ENCODE results near the gene EXOC1.
A peak's percentile ranks its signal among the peaks of the same experiment; 100 is the strongest.

EXOC1 gene

DNA sequence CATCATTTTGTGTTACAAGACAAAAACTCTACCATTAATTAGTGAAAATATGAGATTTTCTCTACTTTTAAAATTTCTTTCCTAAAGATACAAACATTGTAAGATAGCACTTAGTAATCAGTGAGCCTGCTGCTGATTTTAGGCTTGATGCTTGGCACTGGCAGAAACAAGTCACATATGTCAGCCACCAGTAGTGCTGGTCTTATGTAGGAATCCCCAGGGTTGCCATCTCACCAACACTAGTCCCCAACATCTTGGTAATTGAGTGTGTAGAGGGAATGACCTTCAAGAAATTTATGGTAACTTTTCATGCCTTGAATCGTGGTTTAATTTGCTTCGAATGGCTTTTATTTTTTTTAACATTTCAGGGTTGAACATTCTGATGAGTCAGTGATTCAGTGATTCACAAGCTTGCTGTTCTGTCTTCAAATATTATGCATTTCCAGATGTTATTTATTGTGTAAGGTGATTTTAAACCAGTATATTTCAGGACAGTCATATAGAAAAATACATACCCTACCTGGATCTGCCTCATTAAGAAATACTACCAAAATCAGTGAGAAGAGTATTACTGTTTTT is 11.9 kb downstream of the EXOC1 start:
- H3K36me3 ChIP-seq (ENCODE audit: low read length): 0 out of 2 replicates have a peak, but pooled peaks cover 3% of the 10 kb centered on the region
- H3K4me2 ChIP-seq (ENCODE audit: low read depth, low read length, poor library complexity, severe bottlenecking): no peak overlapping the region
- no peaks in the 10 kb centered on the region for H3K9me3 ChIP-seq (ENCODE audit: insufficient read depth, low read length)
- no peaks in the 10 kb centered on the region for H4K20me1 ChIP-seq (ENCODE audit: low read depth, low read length)
- no peaks in the 10 kb centered on the region for H3K27me3 ChIP-seq (ENCODE audit: low read length)
- H3K4me3 ChIP-seq (ENCODE audit: insufficient read depth, low read length, poor library complexity, severe bottlenecking): no peak overlapping the region
- no peak for TF ChIP-seq EZH2phosphoT487 (conservative IDR thresholded peaks at IDR 0.05; ENCODE audit: low read length)
- TF ChIP-seq, protein P1, sequence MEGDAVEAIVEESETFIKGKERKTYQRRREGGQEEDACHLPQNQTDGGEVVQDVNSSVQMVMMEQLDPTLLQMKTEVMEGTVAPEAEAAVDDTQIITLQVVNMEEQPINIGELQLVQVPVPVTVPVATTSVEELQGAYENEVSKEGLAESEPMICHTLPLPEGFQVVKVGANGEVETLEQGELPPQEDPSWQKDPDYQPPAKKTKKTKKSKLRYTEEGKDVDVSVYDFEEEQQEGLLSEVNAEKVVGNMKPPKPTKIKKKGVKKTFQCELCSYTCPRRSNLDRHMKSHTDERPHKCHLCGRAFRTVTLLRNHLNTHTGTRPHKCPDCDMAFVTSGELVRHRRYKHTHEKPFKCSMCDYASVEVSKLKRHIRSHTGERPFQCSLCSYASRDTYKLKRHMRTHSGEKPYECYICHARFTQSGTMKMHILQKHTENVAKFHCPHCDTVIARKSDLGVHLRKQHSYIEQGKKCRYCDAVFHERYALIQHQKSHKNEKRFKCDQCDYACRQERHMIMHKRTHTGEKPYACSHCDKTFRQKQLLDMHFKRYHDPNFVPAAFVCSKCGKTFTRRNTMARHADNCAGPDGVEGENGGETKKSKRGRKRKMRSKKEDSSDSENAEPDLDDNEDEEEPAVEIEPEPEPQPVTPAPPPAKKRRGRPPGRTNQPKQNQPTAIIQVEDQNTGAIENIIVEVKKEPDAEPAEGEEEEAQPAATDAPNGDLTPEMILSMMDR (IDR thresholded peaks at IDR 0.05; ENCODE audit: insufficient read depth, low read length, poor library complexity, severe bottlenecking): no peak
- H3K27ac ChIP-seq (ENCODE audit: low read depth, low read length): no peak overlapping the region
- peaks cover 4% of the 10 kb centered on the region; the same call in 1 of the 2 replicates for H3F3A ChIP-seq (ENCODE audit: insufficient read depth)
- no peaks in the 10 kb centered on the region for H3K79me2 ChIP-seq (ENCODE audit: insufficient read depth, low read length)
- H3K9ac ChIP-seq (ENCODE audit: low read length): no peak overlapping the region
- no peaks in the 10 kb centered on the region for H3K9me2 ChIP-seq (replicated peaks; ENCODE audit: insufficient read depth, low read length)
- H2AFZ ChIP-seq (ENCODE audit: low read depth, low read length, severe bottlenecking): no peak overlapping the region

DNA sequence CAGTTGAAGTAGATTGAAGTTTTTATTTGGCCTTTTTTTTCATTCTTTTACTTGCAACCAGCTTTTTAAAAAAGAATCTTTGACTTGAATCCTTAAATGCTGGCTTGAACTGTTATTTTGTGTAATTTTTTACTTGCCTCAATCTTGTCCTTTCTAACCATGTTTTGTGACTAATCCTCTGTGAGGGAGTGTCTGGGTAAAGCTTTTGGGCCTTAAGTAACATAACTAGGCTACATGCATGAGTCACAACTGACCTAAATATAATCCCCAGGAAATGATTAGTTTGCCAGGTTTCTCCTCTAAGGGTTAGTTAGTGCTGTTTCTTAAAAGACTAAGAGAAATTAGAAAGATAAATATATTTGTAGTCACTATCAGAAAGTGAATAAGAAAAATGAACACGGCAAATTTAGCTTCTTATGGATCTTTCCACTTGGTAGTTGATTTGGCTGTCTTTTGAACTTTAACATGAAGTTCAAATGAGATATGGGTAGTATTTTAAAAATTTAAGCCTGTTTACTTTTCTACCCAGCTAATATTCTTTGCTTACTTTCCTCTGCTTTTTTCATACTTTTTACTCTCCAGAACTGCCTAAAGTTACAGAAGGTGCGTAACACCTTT is 13.0 kb downstream of the EXOC1 start:
- H3K79me2 ChIP-seq (ENCODE audit: insufficient read depth, low read length): no peaks in the 10 kb centered on the region

DNA sequence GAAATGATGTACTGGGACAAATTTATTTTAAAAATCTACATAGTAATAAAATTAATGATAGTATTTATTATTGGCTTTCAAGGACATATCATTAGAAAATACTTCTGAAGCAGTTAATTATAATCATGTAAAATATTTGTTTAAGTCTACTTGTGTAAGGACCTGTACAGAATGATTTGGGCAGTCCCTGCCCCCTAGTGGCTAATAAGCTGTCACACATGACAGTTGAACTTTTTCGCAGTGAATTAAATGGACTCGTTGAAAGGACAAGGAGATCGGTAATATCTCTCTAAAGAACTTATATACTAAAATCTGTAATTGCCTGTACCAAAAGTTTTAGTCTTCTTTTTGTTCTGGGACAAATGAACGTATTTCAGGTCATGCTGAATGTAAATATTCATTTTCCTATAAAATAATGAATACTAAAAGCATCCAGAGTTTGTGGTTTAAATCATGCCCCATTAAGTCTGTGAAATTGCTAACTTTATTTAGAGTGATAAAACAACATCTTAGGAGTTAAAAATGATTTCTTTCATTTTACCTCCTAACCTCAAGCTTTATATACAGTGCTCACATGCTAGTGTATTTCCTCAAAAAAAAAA is 13.6 kb downstream of the EXOC1 start:
- Histone ChIP-seq H3K79me2 (ENCODE audit: insufficient read depth, low read length) (no peaks in the 10 kb centered on the region), H3K9me3 (ENCODE audit: insufficient read depth, low read length) (no peaks in the 10 kb centered on the region), H3K4me3 (ENCODE audit: insufficient read depth, low read length, poor library complexity, severe bottlenecking) (no peak overlapping the region), H3K9ac (ENCODE audit: low read length) (no peak overlapping the region), H2AFZ (ENCODE audit: low read depth, low read length, severe bottlenecking) (no peak overlapping the region), H3K36me3 (ENCODE audit: low read length) (peaks cover 6% of the 10 kb centered on the region; the same call in 1 of the 2 replicates), H3K9me2 (replicated peaks; ENCODE audit: insufficient read depth, low read length) (no peaks in the 10 kb centered on the region), H3K27me3 (ENCODE audit: low read length) (no peaks in the 10 kb centered on the region), H3K27ac (ENCODE audit: low read depth, low read length) (no peak overlapping the region), H4K20me1 (ENCODE audit: low read depth, low read length) (no peaks in the 10 kb centered on the region), H3F3A (ENCODE audit: insufficient read depth) (peaks cover 4% of the 10 kb centered on the region; the same call in 1 of the 2 replicates), H3K4me2 (ENCODE audit: low read depth, low read length, poor library complexity, severe bottlenecking) (no peak overlapping the region)
- TF ChIP-seq EZH2phosphoT487 (conservative IDR thresholded peaks at IDR 0.05; ENCODE audit: low read length): no peak
- TF ChIP-seq, protein P1 (IDR thresholded peaks at IDR 0.05; ENCODE audit: insufficient read depth, low read length, poor library complexity, severe bottlenecking): peak; percentile 46

More for the DNA sequence above, 13.0 kb downstream of the EXOC1 start:
- Histone ChIP-seq H4K20me1 (ENCODE audit: low read depth, low read length) (no peaks in the 10 kb centered on the region), H3K9me2 (replicated peaks; ENCODE audit: insufficient read depth, low read length) (no peaks in the 10 kb centered on the region), H3F3A (ENCODE audit: insufficient read depth) (peaks cover 4% of the 10 kb centered on the region; the same call in 1 of the 2 replicates), H3K4me3 (ENCODE audit: insufficient read depth, low read length, poor library complexity, severe bottlenecking) (no peak overlapping the region), H3K27ac (ENCODE audit: low read depth, low read length) (no peak overlapping the region), H3K36me3 (ENCODE audit: low read length) (peaks cover 6% of the 10 kb centered on the region; the same call in 1 of the 2 replicates), H3K27me3 (ENCODE audit: low read length) (no peaks in the 10 kb centered on the region), H3K4me2 (ENCODE audit: low read depth, low read length, poor library complexity, severe bottlenecking) (no peak overlapping the region), H3K9ac (ENCODE audit: low read length) (no peak overlapping the region), H2AFZ (ENCODE audit: low read depth, low read length, severe bottlenecking) (no peak overlapping the region), H3K9me3 (ENCODE audit: insufficient read depth, low read length) (no peaks in the 10 kb centered on the region)
- no peak for TF ChIP-seq EZH2phosphoT487 (conservative IDR thresholded peaks at IDR 0.05; ENCODE audit: low read length)
- TF ChIP-seq, protein P1 (IDR thresholded peaks at IDR 0.05; ENCODE audit: insufficient read depth, low read length, poor library complexity, severe bottlenecking): no peak

All from SU-DHL-6 (cell line).